GM19043 (cell line): ENCODE data around the gene WDR86.

Experiments
- ATAC-seq: cut with Tn5 transposase; IDR thresholded peaks from one replicate; pipeline ENCODE4 v1.9.1; 2021; ENCODE audit warnings: low read depth; ENCODE audit not compliant: unreplicated experiment

Gene WDR86

GRCh38 chr7:151381348-151382078, 28.3 kb downstream of the WDR86 start:
- no peak for ATAC-seq

- ATAC-seq: no peak
These were observed 28.8 kb downstream of the WDR86 start for GRCh38 chr7:151381098-151381347.

GRCh38 chr7:151380199-151381097, 29.4 kb downstream of the WDR86 start:
- ATAC-seq: no peak

GRCh38 chr7:151379534-151380198, 30.2 kb downstream of the WDR86 start:
- ATAC-seq: no peak

GRCh38 chr7:151379193-151379520, 30.7 kb downstream of the WDR86 start:
- no peak for ATAC-seq

- ATAC-seq: no peak
These were observed 31.2 kb downstream of the WDR86 start for GRCh38 chr7:151378496-151379192.

- ATAC-seq: no peak
These were observed 31.8 kb downstream of the WDR86 start for GRCh38 chr7:151378011-151378410.

GRCh38 chr7:151377406-151377805, 32.4 kb downstream of the WDR86 start:
- ATAC-seq: no peak

- ATAC-seq: no peak
These were observed 33.5 kb downstream of the WDR86 start for GRCh38 chr7:151376218-151376902.

- ATAC-seq: no peak
These were observed 34.2 kb downstream of the WDR86 start for GRCh38 chr7:151375530-151376217.

- ATAC-seq: no peak
These were observed 35.1 kb downstream of the WDR86 start for GRCh38 chr7:151374726-151375125.

GRCh38 chr7:151374139-151374538, 35.7 kb downstream of the WDR86 start:
- ATAC-seq: no peak

- ATAC-seq: no peak
These were observed 36.2 kb downstream of the WDR86 start for GRCh38 chr7:151373599-151373998.

GRCh38 chr7:151372612-151373265, 37.1 kb downstream of the WDR86 start:
- ATAC-seq: no peak

GRCh38 chr7:151371266-151371665, 38.6 kb downstream of the WDR86 start:
- ATAC-seq: no peak

GRCh38 chr7:151368136-151368571, 41.7 kb downstream of the WDR86 start:
- peak; percentile 99 for ATAC-seq

- ATAC-seq: no peak
These were observed 42.6 kb downstream of the WDR86 start for GRCh38 chr7:151367284-151367683.

GRCh38 chr7:151366880-151367222, 43.0 kb downstream of the WDR86 start:
- no peak for ATAC-seq

GRCh38 chr7:151366166-151366879, 43.5 kb downstream of the WDR86 start:
- no peak for ATAC-seq
